Measurements from ENCODE around the gene OVCH1.

DNA sequence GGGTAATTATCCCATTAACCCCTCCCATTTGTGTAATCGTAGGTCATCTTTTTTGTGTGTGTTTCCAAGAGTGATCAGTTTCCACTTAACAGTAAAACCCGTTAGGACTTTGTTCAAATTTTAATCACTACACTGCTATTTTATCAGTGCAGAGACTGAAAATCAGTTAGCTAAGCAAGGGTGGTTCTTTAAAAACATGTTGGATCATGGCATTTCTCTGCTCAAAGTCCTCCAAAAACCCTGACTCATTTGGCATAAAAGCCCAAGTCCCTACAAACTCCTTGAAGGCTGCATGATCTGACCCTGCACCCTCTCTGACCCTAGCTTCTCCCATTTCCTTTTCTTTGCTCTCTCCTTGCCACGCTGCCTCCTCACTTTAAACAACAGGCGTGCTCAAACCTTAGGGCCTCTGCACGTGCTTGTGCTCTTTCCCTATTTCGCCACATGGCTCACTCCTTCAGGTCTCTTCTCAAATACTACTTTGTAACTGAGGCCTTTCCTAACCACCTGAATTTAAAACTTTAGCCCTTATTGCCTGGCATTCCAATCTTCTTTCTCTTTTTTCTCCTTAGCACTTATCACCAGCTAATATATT, 13.2 kb upstream of the OVCH1 start:
- TF ChIP-seq, protein P1, sequence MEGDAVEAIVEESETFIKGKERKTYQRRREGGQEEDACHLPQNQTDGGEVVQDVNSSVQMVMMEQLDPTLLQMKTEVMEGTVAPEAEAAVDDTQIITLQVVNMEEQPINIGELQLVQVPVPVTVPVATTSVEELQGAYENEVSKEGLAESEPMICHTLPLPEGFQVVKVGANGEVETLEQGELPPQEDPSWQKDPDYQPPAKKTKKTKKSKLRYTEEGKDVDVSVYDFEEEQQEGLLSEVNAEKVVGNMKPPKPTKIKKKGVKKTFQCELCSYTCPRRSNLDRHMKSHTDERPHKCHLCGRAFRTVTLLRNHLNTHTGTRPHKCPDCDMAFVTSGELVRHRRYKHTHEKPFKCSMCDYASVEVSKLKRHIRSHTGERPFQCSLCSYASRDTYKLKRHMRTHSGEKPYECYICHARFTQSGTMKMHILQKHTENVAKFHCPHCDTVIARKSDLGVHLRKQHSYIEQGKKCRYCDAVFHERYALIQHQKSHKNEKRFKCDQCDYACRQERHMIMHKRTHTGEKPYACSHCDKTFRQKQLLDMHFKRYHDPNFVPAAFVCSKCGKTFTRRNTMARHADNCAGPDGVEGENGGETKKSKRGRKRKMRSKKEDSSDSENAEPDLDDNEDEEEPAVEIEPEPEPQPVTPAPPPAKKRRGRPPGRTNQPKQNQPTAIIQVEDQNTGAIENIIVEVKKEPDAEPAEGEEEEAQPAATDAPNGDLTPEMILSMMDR (IDR thresholded peaks at IDR 0.05) = no peak
- TF ChIP-seq ZFX (IDR thresholded peaks at IDR 0.05; ENCODE audit: borderline replicate concordance) = no peak
